DOHH2 (cell line): ENCODE data around the gene MDM1.

Experiments
- H3F3A ChIP-seq: fragments of 200-600 bp; sonication (generic), shearing (Covaris generic); 2 replicates; pipeline ENCODE4 v1.6.0; 2016; ENCODE audit warnings: antibody characterized with exemption, mild to moderate bottlenecking; ENCODE audit not compliant: control insufficient read depth, insufficient read depth
- H3K27ac ChIP-seq: fragments of 200-600 bp; sonication (generic); 2 replicates; pipeline ENCODE4 v1.5.1; 2014; ENCODE audit warnings: low read depth, mild to moderate bottlenecking, low read length, moderate library complexity
- H3K27me3 ChIP-seq: fragments of 200-600 bp; sonication (generic); 2 replicates; pipeline ENCODE4 v1.6.1; 2014; ENCODE audit warnings: mild to moderate bottlenecking, low read length, mixed read lengths; ENCODE audit not compliant: control insufficient read depth
- H3K36me3 ChIP-seq: fragments of 200-600 bp; sonication (generic); 2 replicates; pipeline ENCODE4 v1.6.1; 2014; ENCODE audit warnings: mild to moderate bottlenecking, low read length, moderate library complexity, mixed read lengths; ENCODE audit not compliant: control insufficient read depth
- H3K4me1 ChIP-seq: fragments of 200-600 bp; sonication (generic); 2 replicates; pipeline ENCODE4 v1.6.1; 2014; ENCODE audit warnings: mild to moderate bottlenecking, low read length, mixed read lengths; ENCODE audit not compliant: control insufficient read depth
- H3K4me2 ChIP-seq: fragments of 200-600 bp; sonication (generic); 2 replicates; pipeline ENCODE4 v1.6.0; 2014; ENCODE audit warnings: mild to moderate bottlenecking, low read length, moderate library complexity
- H3K4me3 ChIP-seq: fragments of 200-600 bp; sonication (generic); 2 replicates; pipeline ENCODE4 v1.5.1; 2014; ENCODE audit warnings: mild to moderate bottlenecking, low read length, mixed read lengths
- H3K79me2 ChIP-seq: fragments of 200-600 bp; sonication (generic); 2 replicates; pipeline ENCODE4 v1.6.1; 2014; ENCODE audit warnings: mild to moderate bottlenecking, low read length, mixed read lengths; ENCODE audit not compliant: control insufficient read depth
- H3K9me2 ChIP-seq: fragments of 200-600 bp; sonication (generic); replicated peaks from 2 replicates; pipeline ENCODE4 v1.6.1; 2014; ENCODE audit warnings: mild to moderate bottlenecking, low read length, mixed read lengths; ENCODE audit not compliant: control insufficient read depth
- H3K9me3 ChIP-seq: fragments of 200-600 bp; sonication (generic); 2 replicates; pipeline ENCODE4 v1.6.1; 2014; ENCODE audit warnings: antibody characterized with exemption, low read length, mixed read lengths; ENCODE audit not compliant: control insufficient read depth, insufficient read depth
- H4K20me1 ChIP-seq: fragments of 200-600 bp; sonication (generic); 2 replicates; pipeline ENCODE4 v1.6.0; 2014; ENCODE audit warnings: low read depth, mild to moderate bottlenecking, antibody characterized with exemption, low read length, moderate library complexity; ENCODE audit not compliant: control insufficient read depth, insufficient read depth
- CTCF ChIP-seq: fragments of 200-600 bp; sonication (generic); IDR thresholded peaks from one replicate; pipeline ENCODE4 v1.5.1; 2014; ENCODE audit warnings: antibody characterized with exemption, mild to moderate bottlenecking, low read depth, low read length; ENCODE audit not compliant: poor library complexity, severe bottlenecking
- EZH2phosphoT487 ChIP-seq: fragments of 200-600 bp; sonication (generic); IDR thresholded peaks from 2 replicates; pipeline ENCODE4 v1.6.1; 2017; ENCODE audit warnings: borderline replicate concordance, mild to moderate bottlenecking, antibody characterized with exemption, low read length, moderate library complexity, mixed read lengths

MDM1 gene

GRCh38 chr12:68247785-68248184 is 84.4 kb downstream of the MDM1 start:
- H3K27me3 ChIP-seq: peaks cover 7% of the 10 kb centered on the region
- no peaks in the 10 kb centered on the region for H3K9me3 ChIP-seq
- no peak overlapping the region for H3K27ac ChIP-seq
- TF ChIP-seq EZH2phosphoT487 (no peak), CTCF (no peak)
- H3K79me2 ChIP-seq: no peaks in the 10 kb centered on the region
- no peak overlapping the region for H3K4me3 ChIP-seq
- no peaks in the 10 kb centered on the region for H3K9me2 ChIP-seq
- no peaks in the 10 kb centered on the region for H3F3A ChIP-seq
- no peaks in the 10 kb centered on the region for H4K20me1 ChIP-seq
- H3K4me1 ChIP-seq: no peaks in the 10 kb centered on the region
- no peak overlapping the region for H3K4me2 ChIP-seq
- H3K36me3 ChIP-seq: no peaks in the 10 kb centered on the region

DNA sequence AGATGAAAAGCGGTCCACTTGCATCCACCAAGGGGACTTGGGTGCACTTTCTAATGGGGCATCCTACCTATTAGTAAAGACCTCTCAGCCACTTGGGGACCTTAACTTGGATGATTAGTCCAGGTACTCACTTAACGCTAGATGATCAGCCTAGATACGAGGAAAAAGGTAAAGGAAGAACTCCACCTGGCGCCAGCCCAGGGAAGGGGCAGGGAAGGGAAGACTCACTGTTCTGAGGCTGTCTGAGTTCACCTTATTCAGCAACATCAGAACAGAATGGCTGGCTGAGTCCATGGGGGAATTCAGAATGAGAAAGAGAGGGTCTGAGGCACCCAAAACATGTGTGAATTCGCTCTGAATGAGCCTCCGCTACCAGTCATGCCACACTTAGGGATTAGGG is 85.8 kb downstream of the MDM1 start:
- Histone ChIP-seq H3K4me3 (no peak overlapping the region), H3K4me2 (no peak overlapping the region), H3K36me3 (no peaks in the 10 kb centered on the region), H3K27ac (no peak overlapping the region), H3F3A (no peaks in the 10 kb centered on the region), H4K20me1 (no peaks in the 10 kb centered on the region), H3K9me3 (no peaks in the 10 kb centered on the region), H3K4me1 (no peaks in the 10 kb centered on the region), H3K9me2 (no peaks in the 10 kb centered on the region), H3K27me3 (peaks cover 7% of the 10 kb centered on the region), H3K79me2 (no peaks in the 10 kb centered on the region)
- TF ChIP-seq EZH2phosphoT487 (no peak), CTCF (no peak)

- Histone ChIP-seq H3K4me1 (peaks cover 6% of the 10 kb centered on the region; the same call in 1 of the 2 replicates), H3K36me3 (no peaks in the 10 kb centered on the region), H3K79me2 (no peaks in the 10 kb centered on the region), H3K9me2 (no peaks in the 10 kb centered on the region), H3K27me3 (peaks cover 7% of the 10 kb centered on the region), H3F3A (no peaks in the 10 kb centered on the region), H3K4me3 (no peak overlapping the region), H3K27ac (no peak overlapping the region), H3K4me2 (no peak overlapping the region), H3K9me3 (no peaks in the 10 kb centered on the region), H4K20me1 (no peaks in the 10 kb centered on the region)
- TF ChIP-seq EZH2phosphoT487 (no peak), CTCF (no peak)
Measured at GRCh38 chr12:68245180-68246021, 86.8 kb downstream of the MDM1 start.
